Measurements from ENCODE around the gene TNIP3.

DNA sequence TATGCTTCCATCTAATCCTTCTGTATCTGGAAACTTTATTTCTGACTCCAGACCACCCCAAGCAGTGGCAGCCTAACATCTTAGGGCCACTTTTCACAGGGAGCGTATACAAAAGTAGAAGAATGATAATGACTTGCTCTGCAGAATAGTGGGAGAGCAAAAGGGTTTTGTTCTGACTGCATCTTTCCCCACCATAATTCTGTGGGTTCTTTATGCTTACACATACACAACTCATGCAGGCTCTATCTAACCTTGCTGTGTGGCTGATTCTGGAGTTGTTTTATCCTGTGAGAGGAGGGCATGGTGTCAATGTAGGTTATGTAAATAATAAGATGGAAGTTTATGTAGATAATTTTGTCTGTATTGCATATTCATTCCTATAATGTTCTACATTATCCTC lies 49.4 kb downstream of the TNIP3 start:
- TF ChIP-seq, protein P1, sequence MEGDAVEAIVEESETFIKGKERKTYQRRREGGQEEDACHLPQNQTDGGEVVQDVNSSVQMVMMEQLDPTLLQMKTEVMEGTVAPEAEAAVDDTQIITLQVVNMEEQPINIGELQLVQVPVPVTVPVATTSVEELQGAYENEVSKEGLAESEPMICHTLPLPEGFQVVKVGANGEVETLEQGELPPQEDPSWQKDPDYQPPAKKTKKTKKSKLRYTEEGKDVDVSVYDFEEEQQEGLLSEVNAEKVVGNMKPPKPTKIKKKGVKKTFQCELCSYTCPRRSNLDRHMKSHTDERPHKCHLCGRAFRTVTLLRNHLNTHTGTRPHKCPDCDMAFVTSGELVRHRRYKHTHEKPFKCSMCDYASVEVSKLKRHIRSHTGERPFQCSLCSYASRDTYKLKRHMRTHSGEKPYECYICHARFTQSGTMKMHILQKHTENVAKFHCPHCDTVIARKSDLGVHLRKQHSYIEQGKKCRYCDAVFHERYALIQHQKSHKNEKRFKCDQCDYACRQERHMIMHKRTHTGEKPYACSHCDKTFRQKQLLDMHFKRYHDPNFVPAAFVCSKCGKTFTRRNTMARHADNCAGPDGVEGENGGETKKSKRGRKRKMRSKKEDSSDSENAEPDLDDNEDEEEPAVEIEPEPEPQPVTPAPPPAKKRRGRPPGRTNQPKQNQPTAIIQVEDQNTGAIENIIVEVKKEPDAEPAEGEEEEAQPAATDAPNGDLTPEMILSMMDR (IDR thresholded peaks at IDR 0.05; ENCODE audit: insufficient read depth, low read depth, low read length) = no peak
- TF ChIP-seq EZH2 (IDR thresholded peaks at IDR 0.05; ENCODE audit: insufficient read depth, low read length) = no peak
